ENCODE results near the gene OSBPL5.

DNA sequence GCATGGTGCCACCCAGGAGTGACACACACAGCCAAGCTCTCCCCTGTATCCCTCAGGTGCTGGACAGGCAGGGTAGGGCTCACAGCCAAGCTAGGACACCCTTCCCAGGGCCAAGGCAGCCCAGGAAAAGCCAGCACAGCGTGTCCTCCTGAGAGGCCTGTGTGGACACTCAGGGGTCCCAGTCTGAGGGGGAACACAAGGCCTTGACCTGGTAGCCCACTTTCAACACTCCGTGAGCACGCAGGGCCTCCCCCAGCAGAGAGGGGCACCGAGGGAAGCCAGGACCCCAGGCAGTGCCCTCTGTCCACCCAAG lies 24.9 kb downstream of the OSBPL5 start:
- TF ChIP-seq CTCF (IDR thresholded peaks at IDR 0.05) (no peak), EZH2 (IDR thresholded peaks at IDR 0.05) (no peak)
